UCSD-AML1 (cell line): ENCODE measurements around the gene RLN1.
"Not testable (repeated sequence)": the region's sequence is repeated elsewhere in the genome, so short reads cannot be mapped to it uniquely, and the experiment has no call there.

Experiments
- DNase-seq: peaks from one replicate; lab custom pipeline; 2025; ENCODE audit not compliant: unreplicated experiment; lab: John Stamatoyannopoulos, UW

The RLN1 gene

GRCh38 chr9:5326187-5326586 is 13.5 kb downstream of the RLN1 start:
- no peak for DNase-seq

- not testable (repeated sequence) for DNase-seq
Observed at GRCh38 chr9:5321601-5322000, 18.1 kb downstream of the RLN1 start.

GRCh38 chr9:5321058-5321457 is 18.6 kb downstream of the RLN1 start:
- DNase-seq, result no peak

- DNase-seq, result not testable (repeated sequence)
Observed at GRCh38 chr9:5316406-5316805, 23.3 kb downstream of the RLN1 start.

GRCh38 chr9:5315187-5315923 is 24.3 kb downstream of the RLN1 start:
- no peak for DNase-seq

- no peak for DNase-seq
Observed at GRCh38 chr9:5310851-5311250, 28.8 kb downstream of the RLN1 start.

GRCh38 chr9:5305741-5306140 is 33.9 kb downstream of the RLN1 start:
- no peak for DNase-seq

- DNase-seq, result not testable (repeated sequence)
Observed at GRCh38 chr9:5303840-5304795, 35.6 kb downstream of the RLN1 start, which contains the start of gene RLN2. RLN2 (minus strand) TSS chr9:5304716; CDS start chr9:5304580, 136 bp downstream.

GRCh38 chr9:5301544-5301943 is 38.1 kb downstream of the RLN1 start:
- DNase-seq, result no peak

GRCh38 chr9:5292141-5292540 is 47.5 kb downstream of the RLN1 start:
- no peak for DNase-seq

GRCh38 chr9:5288591-5288990 is 51.1 kb downstream of the RLN1 start:
- DNase-seq, result no peak

- no peak for DNase-seq
Observed at GRCh38 chr9:5286262-5286661, 53.4 kb downstream of the RLN1 start.
